Transverse colon (tissue), 4 donors: Measurements from ENCODE around the gene CDH26. TPM values are rescaled to one million over a fixed set of nuclear protein-coding genes. Genes with fewer than 3 reads are reported as not detected.

Source experiments
- DNase-seq: peaks from one replicate; pipeline ENCODE4 v3.0.0-alpha.2; 2019
- H3K27ac ChIP-seq, 4 donors: fragments of 200-600 bp; sonication (generic); 2 replicates each; pipeline ENCODE4 v1.5.1; 2016 to 2018; ENCODE audit warnings: inconsistent platforms in 4 of 4
- H3K27me3 ChIP-seq: fragments of 200-600 bp; sonication (generic); 2 replicates; pipeline ENCODE4 v1.5.1; 2017; ENCODE audit warnings: inconsistent platforms
- H3K36me3 ChIP-seq, 4 donors: fragments of 200-600 bp; sonication (generic); 2 replicates each; pipeline ENCODE4 v1.5.1; 2017 to 2019; ENCODE audit warnings: inconsistent platforms in 4 of 4
- H3K4me1 ChIP-seq, 4 donors: fragments of 200-600 bp; sonication (generic); 2 replicates each; pipeline ENCODE4 v1.5.1; 2017 to 2020; ENCODE audit warnings: inconsistent platforms in 4 of 4
- H3K4me3 ChIP-seq, 4 donors: fragments of 200-600 bp; sonication (generic); 1 replicate in 1 of 4; 2 replicates in 3 of 4; pipeline versions ENCODE4 v1.5.1 to v1.6.1; 2017 to 2019; ENCODE audit warnings: inconsistent platforms in 4 of 4
- H3K9me3 ChIP-seq, 2 donors: fragments of 200-600 bp; sonication (generic); 2 replicates each; pipeline ENCODE4 v1.5.1; 2017 to 2019; ENCODE audit warnings: inconsistent platforms in 2 of 2
- CTCF ChIP-seq, 5 experiments: fragments of 200-600 bp in 3 of 5; fragments of 450-650 bp in 2 of 5; sonication (generic) in 3 of 5; IDR thresholded peaks; 1 replicate in 2 of 5; 2 replicates in 3 of 5; pipeline ENCODE4 v1.5.1; 2016 to 2017; ENCODE audit warnings: antibody characterized with exemption in 5 of 5, inconsistent platforms in 3 of 5, mild to moderate bottlenecking in 2 of 5, moderate library complexity in 1 of 5
- EP300 ChIP-seq: sonication (generic); formaldehyde crosslinking; IDR thresholded peaks from one replicate; pipeline ENCODE4 v1.6.1; 2017; ENCODE audit warnings: antibody characterized with exemption, low read depth
- POLR2A ChIP-seq: fragments of 450-650 bp; IDR thresholded peaks from one replicate; pipeline ENCODE4 v1.6.1; 2016; ENCODE audit warnings: antibody characterized with exemption, mild to moderate bottlenecking, moderate library complexity
- POLR2AphosphoS5 ChIP-seq, 3 donors: sonication (generic); formaldehyde crosslinking; IDR thresholded peaks; one replicate each; pipeline ENCODE4 v1.6.1; 2016; ENCODE audit warnings: antibody characterized with exemption in 3 of 3
- WGBS, 2 donors: methylation state at CpG; one replicate each; pipeline ENCODE4 v1.1.5; 2018; ENCODE audit warnings: low coverage in 1 of 2; 5-methylcytosine and 5-hydroxymethylcytosine counted together
- in situ Hi-C, 4 donors: fragments of 200-750 bp; cut with MboI; loops; one replicate each; pipeline versions ENCODE4 v1.15.0 to v1.15.1; 2017; ENCODE audit warnings: low sequenced_read_pairs in 3 of 4, low pct_ligation_motif_present in 1 of 4, low pct_unique_long_range_greater_than_20kb in 1 of 4
- intact Hi-C: fragments of 100-400 bp; cut with DNase I; formaldehyde crosslinking; loops from one replicate; pipeline ENCODE4 v1.15.1; 2023; ENCODE audit warnings: low total_unique reads
- total RNA-seq, 4 donors: library from RNA; depleted of rRNA; stranded (reverse); fragments of >200 nt; gene quantifications; one replicate each; pipeline ENCODE4 v1.1.0, GENCODE V29; 2016

Gene CDH26
- total RNA-seq, 4 donors from 2014 or later, result 1.4 to 1.9 TPM; not detected in 2

GRCh38 chr20:60016406-60016805, 58.2 kb downstream of the CDH26 start:
- Histone ChIP-seq H3K9me3 (peaks cover 3 to 7% of the 10 kb centered on the region in 2 donors), H3K27ac (no peak overlapping the region), H3K27me3 (no peaks in the 10 kb centered on the region), H3K36me3 (no peaks in the 10 kb centered on the region), H3K4me1 (no peaks in the 10 kb centered on the region), H3K4me3 (no peak overlapping the region)
- no peak for DNase-seq
- TF ChIP-seq CTCF (IDR thresholded peaks at IDR 0.05) (no peak), POLR2A (no peak), EP300 (no peak), POLR2AphosphoS5 (IDR thresholded peaks at IDR 0.05) (no peak)
- in situ Hi-C loops, result no loop called here
- intact Hi-C loops, result no loop called here

GRCh38 chr20:60020251-60020650, 62.0 kb downstream of the CDH26 start:
- WGBS, 2 donors, result 86% methylated on average over 4 of the region's 5 CpGs; no CpG with 5 or more reads in 1 of the 2 donors
- Histone ChIP-seq H3K36me3 (no peaks in the 10 kb centered on the region), H3K4me3 (no peak overlapping the region), H3K27ac (no peak overlapping the region), H3K4me1 (no peaks in the 10 kb centered on the region), H3K9me3 (peaks cover 3 to 7% of the 10 kb centered on the region in 2 donors), H3K27me3 (no peaks in the 10 kb centered on the region)
- no peak for DNase-seq
- intact Hi-C loops (no loop called here), in situ Hi-C loops (no loop called here)
- TF ChIP-seq POLR2A, result no peak
- TF ChIP-seq EP300, result no peak
- no peak for TF ChIP-seq POLR2AphosphoS5 (IDR thresholded peaks at IDR 0.05)
- TF ChIP-seq CTCF (IDR thresholded peaks at IDR 0.05), result no peak

GRCh38 chr20:60021104-60021503, 62.9 kb downstream of the CDH26 start:
- DNase-seq, result no peak
- in situ Hi-C loops, result no loop called here
- Histone ChIP-seq H3K27me3 (no peaks in the 10 kb centered on the region), H3K36me3 (no peaks in the 10 kb centered on the region), H3K4me1 (no peaks in the 10 kb centered on the region), H3K4me3 (no peak overlapping the region), H3K27ac (no peak overlapping the region), H3K9me3 (peaks cover 2 to 3% of the 10 kb centered on the region in 2 donors)
- TF ChIP-seq EP300 (no peak), POLR2A (no peak), POLR2AphosphoS5 (IDR thresholded peaks at IDR 0.05) (no peak), CTCF (IDR thresholded peaks at IDR 0.05) (no peak)
- intact Hi-C loops, result no loop called here
- 36 to 63% methylated on average over 1 of the region's 1 CpG for WGBS, 2 donors

GRCh38 chr20:60022849-60023248, 64.6 kb downstream of the CDH26 start:
- no peak for DNase-seq
- Histone ChIP-seq H3K4me1 (no peaks in the 10 kb centered on the region), H3K36me3 (no peaks in the 10 kb centered on the region), H3K27ac (no peak overlapping the region), H3K9me3 (no peaks in the 10 kb centered on the region), H3K27me3 (no peaks in the 10 kb centered on the region), H3K4me3 (no peak overlapping the region)
- in situ Hi-C loops, result no loop called here
- TF ChIP-seq EP300 (no peak), POLR2A (no peak), CTCF (IDR thresholded peaks at IDR 0.05) (no peak), POLR2AphosphoS5 (IDR thresholded peaks at IDR 0.05) (no peak)
- intact Hi-C loops, result no loop called here
- 84% methylated on average over 1 of the region's 1 CpG; no CpG with 5 or more reads in 1 of the 2 donors for WGBS, 2 donors
